Activated CD8-positive, alpha-beta memory T cell treated with anti-CD3 and anti-CD28 coated beads, Interleukin-2, amount 50 U/mL, for 48 hours (primary cell): ENCODE data around the gene SLC16A12.

Source experiments
- DNase-seq: peaks from one replicate; pipeline ENCODE4 v3.0.0-alpha.2; 2020

Gene SLC16A12

DNA sequence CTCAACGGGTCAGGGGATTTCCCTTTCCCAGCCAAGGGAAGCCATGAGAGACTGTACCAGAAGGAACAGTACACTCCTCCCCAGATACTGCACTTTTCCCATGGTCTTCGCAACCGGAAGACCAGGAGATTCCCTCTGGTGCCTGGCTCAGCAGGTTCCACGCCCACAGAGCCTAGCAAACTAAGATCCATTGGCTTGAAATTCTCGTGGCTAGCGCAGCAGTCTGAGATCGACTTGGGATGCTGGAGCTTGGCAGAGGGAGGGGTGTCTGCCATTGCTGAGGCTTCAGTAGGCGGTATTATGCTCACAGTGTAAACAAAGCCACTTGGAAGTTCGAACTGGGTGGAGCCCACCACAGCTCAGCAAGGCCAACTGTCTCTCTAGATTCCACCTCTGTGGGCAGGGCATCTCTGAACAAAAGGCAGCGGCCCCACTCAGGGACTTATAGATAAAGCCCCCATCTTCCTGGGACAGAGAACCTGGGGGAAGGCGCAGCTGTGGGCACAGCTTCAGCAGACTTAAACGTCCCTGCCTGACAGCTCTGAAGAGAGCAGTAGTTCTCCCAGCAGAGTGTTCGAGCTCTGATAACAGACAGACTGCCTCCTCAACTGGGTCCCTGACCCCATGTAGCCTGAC, 29.6 kb downstream of the SLC16A12 start:
- no peak for DNase-seq

DNA sequence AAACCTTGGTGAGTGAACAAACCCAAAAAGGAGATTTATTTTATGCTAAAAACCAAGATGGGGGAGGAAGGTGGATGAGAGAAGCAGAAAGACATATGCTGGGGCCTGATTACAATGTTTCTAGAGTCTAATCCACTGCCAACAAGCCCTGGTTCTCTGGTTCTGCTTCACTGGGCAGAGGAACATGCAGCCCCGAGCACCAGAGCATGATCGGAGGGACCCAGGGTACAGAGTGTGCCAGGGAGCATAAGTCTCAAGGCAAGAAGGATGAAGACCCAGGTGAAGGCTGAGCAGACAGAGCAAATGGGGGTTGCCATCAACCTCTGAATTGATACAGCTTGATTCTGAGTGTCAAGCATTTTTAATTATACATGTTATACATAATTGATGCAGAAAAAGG, 30.7 kb downstream of the SLC16A12 start:
- DNase-seq, result no peak

- no peak for DNase-seq
Measured at GRCh38 chr10:89503652-89504370, 31.6 kb downstream of the SLC16A12 start.

- DNase-seq, result no peak
Measured at GRCh38 chr10:89503151-89503550, 32.2 kb downstream of the SLC16A12 start.

GRCh38 chr10:89502549-89502948, 32.8 kb downstream of the SLC16A12 start:
- no peak for DNase-seq

GRCh38 chr10:89494575-89494974, 40.8 kb downstream of the SLC16A12 start:
- DNase-seq, result no peak

DNA sequence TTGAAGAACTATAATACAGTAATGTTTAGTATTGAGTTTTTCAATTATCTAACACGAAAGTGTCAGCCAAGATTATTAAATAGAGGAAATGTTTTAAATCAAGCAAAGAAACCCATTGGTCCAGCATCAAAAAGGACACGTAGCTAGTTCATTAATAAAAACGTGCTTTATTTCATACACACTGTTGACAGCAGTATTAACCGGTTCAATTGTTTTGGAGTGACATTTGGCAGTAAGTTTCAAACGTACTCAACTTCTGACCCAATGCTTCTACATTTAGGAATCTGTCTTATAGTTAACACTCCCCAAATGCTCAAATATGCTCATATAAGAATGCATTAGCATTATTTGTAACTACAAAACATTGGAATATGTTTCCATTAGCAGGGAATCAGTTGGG, 41.3 kb downstream of the SLC16A12 start:
- no peak for DNase-seq

GRCh38 chr10:89491932-89492331, 43.5 kb downstream of the SLC16A12 start:
- no peak for DNase-seq

DNA sequence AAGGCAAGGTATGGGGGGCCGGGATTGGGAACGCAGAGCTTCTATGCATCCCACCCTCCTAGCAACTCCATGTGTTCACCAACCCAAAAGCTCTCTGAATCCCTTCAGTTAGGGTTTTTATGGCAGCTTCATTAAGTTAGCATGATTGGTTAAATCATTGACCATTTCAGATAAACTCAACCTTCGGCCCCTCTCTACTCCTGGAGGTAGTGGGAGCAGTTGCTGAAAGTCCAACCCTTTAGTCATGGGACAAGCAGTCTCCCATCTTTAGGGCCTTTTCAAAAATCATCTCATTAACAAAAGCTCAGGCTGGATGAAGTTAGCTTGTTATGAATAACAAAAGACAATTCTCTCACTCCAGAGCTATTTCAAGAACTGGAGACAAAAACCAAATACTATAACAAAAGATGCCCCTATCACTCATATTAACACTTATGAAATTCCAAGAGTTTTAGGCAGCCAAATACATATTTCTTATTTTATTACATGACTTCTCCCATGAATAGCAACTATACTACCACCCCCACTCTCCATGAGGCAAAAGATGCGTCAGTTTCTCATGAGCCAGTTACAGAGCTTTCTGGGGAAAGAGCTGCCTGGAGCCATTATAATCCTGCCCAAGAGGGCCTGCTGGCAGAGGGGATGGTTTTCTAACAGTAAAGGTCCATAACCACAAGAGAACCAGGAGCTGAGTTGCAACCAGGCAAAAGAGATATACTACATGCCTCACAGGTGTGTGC, 44.6 kb downstream of the SLC16A12 start:
- DNase-seq, result no peak

DNA sequence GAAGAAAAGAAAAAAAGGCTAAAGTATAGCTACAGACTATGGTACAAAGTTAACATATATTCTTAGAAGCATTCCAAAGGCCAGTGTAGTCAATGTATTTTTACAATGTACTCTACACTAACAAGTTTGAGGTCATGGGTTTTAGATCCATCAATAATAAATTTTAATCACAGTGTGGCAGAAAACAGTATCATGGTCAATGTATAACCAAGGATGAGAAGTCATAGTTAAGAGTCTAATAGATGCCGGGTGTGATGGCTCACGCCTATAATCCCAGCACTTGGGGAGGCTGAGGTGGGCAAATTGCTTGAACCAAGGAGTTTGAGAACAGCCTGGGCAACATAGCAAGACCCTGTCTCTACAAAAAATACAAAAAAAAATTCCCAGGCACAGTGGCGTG, 53.1 kb downstream of the SLC16A12 start:
- no peak for DNase-seq

DNA sequence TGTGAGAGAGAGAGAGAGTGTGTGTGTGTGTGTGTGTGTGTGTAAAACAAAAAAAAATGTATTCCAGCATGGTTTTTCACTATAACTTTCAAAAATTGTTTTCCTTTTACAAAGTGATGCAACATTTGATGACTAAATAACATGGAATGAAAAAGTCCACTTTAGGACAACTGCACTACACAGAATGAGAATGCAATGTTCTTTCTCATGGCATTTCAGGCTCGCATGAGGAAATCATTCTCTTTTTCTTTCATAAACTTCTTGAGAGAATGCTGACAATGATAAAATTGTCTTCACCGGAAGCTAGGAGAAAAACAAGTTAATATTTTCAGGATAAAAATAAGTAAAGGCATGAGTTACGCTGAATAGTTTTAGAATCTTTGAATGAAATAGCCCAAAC, 53.7 kb downstream of the SLC16A12 start:
- no peak for DNase-seq

DNA sequence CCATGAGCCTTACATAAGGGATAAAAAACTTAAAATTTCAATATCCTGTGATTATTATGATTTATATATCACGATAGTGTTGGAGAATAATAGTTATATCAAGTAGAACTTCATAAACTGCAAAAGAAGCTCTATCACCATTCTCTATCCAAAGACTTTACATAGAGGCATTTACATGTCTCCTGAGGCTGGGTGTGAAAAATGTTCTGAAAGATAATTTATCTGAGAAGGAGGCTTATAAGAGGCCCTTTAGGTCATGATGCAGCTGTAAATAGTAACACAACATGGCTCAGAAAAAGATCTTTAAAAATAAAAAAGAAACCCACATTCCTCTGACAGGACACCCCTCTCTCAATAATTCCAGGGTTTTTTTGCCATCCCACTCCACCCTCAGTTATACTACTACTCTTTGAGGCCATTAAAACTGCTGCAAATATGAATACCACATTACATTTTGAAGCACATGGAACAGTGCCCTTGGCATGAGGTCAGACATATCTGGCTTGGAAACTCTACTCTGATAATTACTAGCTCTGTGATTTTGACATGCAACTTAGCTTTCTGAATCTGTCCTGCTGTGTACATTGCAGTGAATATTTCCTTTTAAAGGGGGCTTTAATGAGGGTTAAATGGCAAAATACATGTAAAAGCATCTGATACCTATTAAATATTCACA, 55.5 kb downstream of the SLC16A12 start:
- no peak for DNase-seq

DNA sequence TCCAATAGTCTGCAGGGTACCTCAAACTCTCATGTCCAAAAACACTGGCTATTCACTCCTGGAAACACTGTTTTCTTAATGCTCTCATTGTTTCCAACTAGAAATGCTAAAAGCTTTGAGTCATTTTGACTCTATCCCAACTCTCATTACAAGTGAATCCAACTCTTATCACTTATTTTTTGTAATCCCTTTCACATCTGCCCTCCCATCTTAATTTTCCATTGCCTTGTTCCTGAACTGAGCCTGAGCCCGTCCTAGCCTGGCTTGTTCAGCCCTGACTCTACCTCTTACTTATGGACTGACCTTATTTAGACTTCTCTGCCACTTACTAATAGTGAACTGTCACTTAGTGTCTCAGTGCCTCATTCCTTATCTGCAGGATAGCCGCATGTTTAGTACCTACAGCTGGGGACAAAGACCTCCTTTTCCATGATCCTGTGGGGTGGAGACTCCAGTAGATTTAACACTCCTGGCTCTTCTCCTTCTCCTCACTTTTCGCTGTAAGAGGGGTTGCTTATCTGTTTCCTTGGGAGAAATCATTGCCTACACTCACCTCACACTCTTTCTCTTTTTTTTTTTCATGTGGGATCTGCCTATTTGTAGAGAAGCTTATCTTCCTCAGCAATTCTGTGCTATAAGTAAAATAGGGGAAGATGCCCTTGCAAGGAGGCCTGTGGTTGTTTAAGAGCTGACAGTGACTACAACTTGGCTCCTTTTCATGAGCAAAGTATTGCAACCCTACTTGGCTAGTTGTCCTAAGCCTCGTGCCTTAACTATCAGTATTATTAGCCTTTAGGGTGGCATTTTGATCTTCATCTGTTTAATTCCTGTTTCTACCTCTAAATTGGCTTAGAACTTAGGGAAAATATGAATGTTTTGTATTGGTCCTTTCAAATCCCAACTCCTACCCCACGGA, 56.4 kb downstream of the SLC16A12 start:
- DNase-seq, result no peak

- no peak for DNase-seq
Measured at GRCh38 chr10:89478085-89478738, 57.2 kb downstream of the SLC16A12 start.

GRCh38 chr10:89476150-89476549, 59.2 kb downstream of the SLC16A12 start:
- no peak for DNase-seq

- DNase-seq, result no peak
Measured at GRCh38 chr10:89475591-89475998, 59.8 kb downstream of the SLC16A12 start.

- no peak for DNase-seq
Measured at GRCh38 chr10:89475125-89475524, 60.3 kb downstream of the SLC16A12 start.

DNA sequence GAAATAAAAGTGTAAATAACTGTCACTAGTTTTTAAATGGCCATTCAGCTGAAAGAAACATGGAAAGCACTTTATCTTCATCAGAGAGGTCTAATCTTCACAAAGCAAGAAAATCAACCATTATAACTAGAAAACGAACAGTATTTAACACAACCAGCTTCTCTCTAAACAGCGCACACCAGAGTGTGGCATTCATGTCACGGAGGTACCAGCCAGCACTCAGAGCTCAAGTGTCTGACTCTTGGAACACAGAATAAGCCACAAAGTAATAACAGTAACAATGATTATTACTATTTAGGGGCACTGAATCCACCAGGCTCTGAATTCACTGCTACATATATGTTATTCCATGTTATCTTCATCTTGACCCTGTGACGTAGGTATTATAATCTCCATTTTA, 60.9 kb downstream of the SLC16A12 start:
- no peak for DNase-seq

DNA sequence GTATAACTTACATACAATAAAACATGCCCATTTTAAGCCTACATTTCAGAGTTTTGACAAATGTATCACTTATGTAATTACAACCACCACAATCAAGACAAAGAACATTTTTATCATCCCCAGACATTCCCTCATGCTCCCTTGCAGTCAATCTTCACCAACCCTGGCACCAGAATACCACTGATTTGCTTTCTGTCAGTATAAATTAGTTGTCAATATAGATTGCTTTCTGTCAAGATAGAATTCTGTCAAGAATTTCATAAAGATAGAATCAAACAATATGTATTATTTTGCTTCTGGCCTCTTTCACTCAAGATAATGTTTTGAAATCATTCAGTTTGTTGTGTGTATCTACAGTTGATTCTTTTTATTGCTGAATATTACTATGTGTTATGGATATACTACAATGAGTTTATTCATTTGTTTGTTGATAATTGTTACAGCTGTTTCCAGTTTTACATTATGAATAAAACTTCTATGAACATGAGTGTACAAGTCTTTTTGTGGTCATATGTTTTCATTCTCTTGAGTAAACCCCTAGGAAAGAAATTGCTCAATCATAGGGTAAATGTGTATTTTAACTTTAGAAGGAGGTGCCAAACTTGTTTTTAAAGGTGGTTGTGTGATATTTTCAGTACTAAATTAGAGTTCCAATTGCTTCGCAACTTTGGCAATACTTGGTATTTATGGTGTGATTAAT, 64.1 kb downstream of the SLC16A12 start:
- no peak for DNase-seq

- DNase-seq, result no peak
Measured at GRCh38 chr10:89470628-89471027, 64.8 kb downstream of the SLC16A12 start.

- no peak for DNase-seq
Measured at GRCh38 chr10:89469517-89469916, 65.9 kb downstream of the SLC16A12 start.
